ENCODE data around the gene CSHL1.

DNA sequence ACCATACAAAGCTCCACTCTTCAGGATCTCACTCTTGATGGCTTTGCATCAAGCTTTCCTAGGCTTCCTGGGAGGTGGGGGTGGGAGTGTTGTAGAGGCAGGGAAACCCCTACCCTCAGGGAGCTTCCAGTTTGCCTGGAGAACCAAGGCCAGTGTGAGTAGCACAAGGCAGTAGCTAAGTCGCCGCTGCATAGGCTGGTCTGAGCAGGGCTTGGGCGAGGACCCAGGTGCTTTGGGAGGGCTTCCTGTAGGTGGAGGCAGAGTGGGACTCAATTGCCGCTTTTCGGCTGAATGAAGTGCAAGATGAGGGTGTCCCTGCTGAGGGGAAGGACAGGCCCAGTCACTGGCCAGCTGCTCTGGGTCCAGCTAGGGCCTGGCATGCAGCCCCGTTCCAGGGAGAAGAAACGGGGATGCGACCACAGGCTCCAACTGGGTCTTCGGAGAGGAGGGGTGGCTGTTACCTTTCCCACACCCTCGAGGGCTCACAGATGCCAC, 17.2 kb upstream of the CSHL1 start:
- TF ChIP-seq, protein P1, sequence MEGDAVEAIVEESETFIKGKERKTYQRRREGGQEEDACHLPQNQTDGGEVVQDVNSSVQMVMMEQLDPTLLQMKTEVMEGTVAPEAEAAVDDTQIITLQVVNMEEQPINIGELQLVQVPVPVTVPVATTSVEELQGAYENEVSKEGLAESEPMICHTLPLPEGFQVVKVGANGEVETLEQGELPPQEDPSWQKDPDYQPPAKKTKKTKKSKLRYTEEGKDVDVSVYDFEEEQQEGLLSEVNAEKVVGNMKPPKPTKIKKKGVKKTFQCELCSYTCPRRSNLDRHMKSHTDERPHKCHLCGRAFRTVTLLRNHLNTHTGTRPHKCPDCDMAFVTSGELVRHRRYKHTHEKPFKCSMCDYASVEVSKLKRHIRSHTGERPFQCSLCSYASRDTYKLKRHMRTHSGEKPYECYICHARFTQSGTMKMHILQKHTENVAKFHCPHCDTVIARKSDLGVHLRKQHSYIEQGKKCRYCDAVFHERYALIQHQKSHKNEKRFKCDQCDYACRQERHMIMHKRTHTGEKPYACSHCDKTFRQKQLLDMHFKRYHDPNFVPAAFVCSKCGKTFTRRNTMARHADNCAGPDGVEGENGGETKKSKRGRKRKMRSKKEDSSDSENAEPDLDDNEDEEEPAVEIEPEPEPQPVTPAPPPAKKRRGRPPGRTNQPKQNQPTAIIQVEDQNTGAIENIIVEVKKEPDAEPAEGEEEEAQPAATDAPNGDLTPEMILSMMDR (conservative IDR thresholded peaks at IDR 0.05), result no peak
- no peak for TF ChIP-seq ZFX (IDR thresholded peaks at IDR 0.05)

All from C4-2B (cell line).